CD4-positive, CD25-positive, alpha-beta regulatory T cell (primary cell): ENCODE measurements around the gene BAIAP2. TPM values are rescaled to one million over a fixed set of nuclear protein-coding genes. Genes with fewer than 3 reads are reported as not detected.

Source experiments
- ATAC-seq, 2 donors: fragments of 150-1000 bp; cut with Tn5 transposase; one replicate each; pipeline ENCODE4 v1.10.0; 2021; ENCODE audit warnings: low read depth in 2 of 2, moderate number of reproducible peaks in 2 of 2, moderate library complexity in 1 of 2
- DNase-seq, 3 donors: peaks; one replicate each; pipeline versions ENCODE4 v3.0.0 to v3.0.0-alpha.2; 2012 to 2022; ENCODE audit warnings: mixed read lengths in 1 of 3
- H3K27ac ChIP-seq: one replicate; pipeline ENCODE4 v1.7.0; 2013; ENCODE audit warnings: mild to moderate bottlenecking, low read length; ENCODE audit not compliant: insufficient read depth, poor library complexity, severe bottlenecking
- H3K27me3 ChIP-seq: one replicate; pipeline ENCODE4 v1.7.0; 2013; ENCODE audit warnings: low read length; ENCODE audit not compliant: control insufficient read depth, insufficient read depth
- H3K36me3 ChIP-seq: one replicate; pipeline ENCODE4 v1.7.0; 2013; ENCODE audit warnings: mild to moderate bottlenecking, low read length, moderate library complexity; ENCODE audit not compliant: control insufficient read depth, insufficient read depth
- H3K4me1 ChIP-seq: 2 replicates; pipeline ENCODE4 v1.7.0; 2013; ENCODE audit warnings: mild to moderate bottlenecking, low read length; ENCODE audit not compliant: insufficient read depth, control insufficient read depth, poor library complexity, severe bottlenecking
- H3K4me3 ChIP-seq: one replicate; pipeline ENCODE4 v1.7.0; 2013; ENCODE audit warnings: low read depth, mild to moderate bottlenecking, low read length, moderate library complexity
- H3K9me3 ChIP-seq, 2 experiments: 1 replicate in 1 of 2; 2 replicates in 1 of 2; pipeline ENCODE4 v1.7.0; 2013; ENCODE audit warnings: low read length in 2 of 2, mild to moderate bottlenecking in 1 of 2, moderate library complexity in 1 of 2; ENCODE audit not compliant: control insufficient read depth in 2 of 2
- H3K27ac Mint-ChIP-seq, 3 donors: one replicate each; pipeline ENCODE4 v1.8.0; 2020 to 2022; ENCODE audit warnings: mild to moderate bottlenecking in 3 of 3, mixed read lengths in 3 of 3, moderate library complexity in 2 of 3
- H3K27me3 Mint-ChIP-seq: one replicate; pipeline ENCODE4 v1.8.0; 2022; ENCODE audit warnings: mild to moderate bottlenecking, mixed read lengths
- H3K36me3 Mint-ChIP-seq: one replicate; pipeline ENCODE4 v1.8.0; 2020; ENCODE audit warnings: mixed read lengths
- H3K4me1 Mint-ChIP-seq, 4 donors: one replicate each; pipeline ENCODE4 v1.8.0; 2020 to 2022; ENCODE audit warnings: mixed read lengths in 4 of 4, mild to moderate bottlenecking in 1 of 4
- H3K4me3 Mint-ChIP-seq, 4 donors: one replicate each; pipeline ENCODE4 v1.8.0; 2020 to 2022; ENCODE audit warnings: mild to moderate bottlenecking in 4 of 4, mixed read lengths in 4 of 4, moderate library complexity in 3 of 4
- H3K9me3 Mint-ChIP-seq, 7 donors: one replicate each; pipeline ENCODE4 v1.8.0; 2020 to 2022; ENCODE audit warnings: mixed read lengths in 7 of 7, mild to moderate bottlenecking in 3 of 7, moderate library complexity in 2 of 7
- polyA plus RNA-seq, 4 donors: library from polyadenylated mRNA; unstranded; fragments of 300-500 nt; fragmentation: Illumina TruSeq; gene quantifications; one replicate each; pipeline ENCODE4 v1.2.3, GENCODE V29; 2021
- total RNA-seq: library from RNA; stranded (reverse); gene quantifications from one replicate; pipeline ENCODE4 v1.2.3, GENCODE V29; 2022

Gene BAIAP2, protein sequence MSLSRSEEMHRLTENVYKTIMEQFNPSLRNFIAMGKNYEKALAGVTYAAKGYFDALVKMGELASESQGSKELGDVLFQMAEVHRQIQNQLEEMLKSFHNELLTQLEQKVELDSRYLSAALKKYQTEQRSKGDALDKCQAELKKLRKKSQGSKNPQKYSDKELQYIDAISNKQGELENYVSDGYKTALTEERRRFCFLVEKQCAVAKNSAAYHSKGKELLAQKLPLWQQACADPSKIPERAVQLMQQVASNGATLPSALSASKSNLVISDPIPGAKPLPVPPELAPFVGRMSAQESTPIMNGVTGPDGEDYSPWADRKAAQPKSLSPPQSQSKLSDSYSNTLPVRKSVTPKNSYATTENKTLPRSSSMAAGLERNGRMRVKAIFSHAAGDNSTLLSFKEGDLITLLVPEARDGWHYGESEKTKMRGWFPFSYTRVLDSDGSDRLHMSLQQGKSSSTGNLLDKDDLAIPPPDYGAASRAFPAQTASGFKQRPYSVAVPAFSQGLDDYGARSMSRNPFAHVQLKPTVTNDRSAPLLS
- total RNA-seq (6.8 TPM), polyA plus RNA-seq (1 to 10 TPM; 1.5 to 3.8 (median 1.7) TPM)

DNA sequence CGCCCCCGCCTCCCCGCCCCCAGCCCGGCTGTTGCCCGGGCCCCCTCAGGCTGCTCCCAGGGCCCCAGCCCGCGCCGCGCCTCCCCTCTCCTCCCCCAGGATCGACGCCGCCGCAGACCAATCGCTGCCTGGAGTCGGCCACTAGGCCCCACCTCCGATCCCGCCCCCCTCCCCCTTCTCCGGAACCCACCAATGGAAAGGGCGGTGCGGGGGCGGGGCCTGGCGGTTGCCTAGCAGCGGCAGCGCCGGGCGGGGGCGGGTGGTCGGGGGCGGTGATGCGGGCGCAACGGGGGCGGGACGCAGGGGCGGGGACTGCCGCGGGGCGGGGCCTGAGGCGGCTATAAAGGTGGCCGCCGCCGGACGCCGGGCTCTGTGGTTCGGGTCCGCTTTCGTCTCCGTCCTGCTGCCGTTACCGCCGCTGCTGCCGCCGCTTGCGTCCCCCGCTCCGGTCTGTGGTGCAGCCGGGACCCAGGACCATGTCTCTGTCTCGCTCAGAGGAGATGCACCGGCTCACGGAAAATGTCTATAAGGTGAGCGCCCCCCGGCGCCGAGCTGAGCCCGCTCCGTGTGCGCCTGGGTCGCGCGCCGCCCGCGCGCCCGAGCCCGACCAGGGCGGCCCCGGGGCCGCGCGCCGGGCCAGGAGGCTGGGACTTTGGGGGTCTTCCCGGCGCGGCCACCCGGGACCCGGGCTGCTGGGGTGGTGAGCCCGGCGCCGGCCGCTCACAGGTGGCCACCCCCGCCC lies at the start of gene BAIAP2:
TSS of gene BAIAP2 (plus strand) at position 373 of the 742 bp plus-strand sequence. CDS start at position 477, 104 bp downstream.
- Mint-ChIP-seq H3K9me3 (no peaks in the 10 kb centered on the region), H3K27ac (peak within 1 kb of the TSS; percentile 56 to 88 (median 84)), H3K36me3 (no peaks in the 10 kb centered on the region), H3K4me1 (peaks cover 0 to 30% (median 13%) of the 10 kb centered on the region in 4 donors), H3K27me3 (peaks cover 10% of the 10 kb centered on the region), H3K4me3 (peak within 1 kb of the TSS; percentile 93 to 98 (median 96))
- H3K27ac ChIP-seq, result no peak within 1 kb of the TSS
- H3K9me3 ChIP-seq, result no peaks in the 10 kb centered on the region
- peak within 1 kb of the TSS; percentile 48 for H3K4me3 ChIP-seq
- H3K36me3 ChIP-seq, result no peaks in the 10 kb centered on the region
- ATAC-seq (peak; percentile 86), DNase-seq (peak; percentile 92 to 96 (median 95))
- peaks cover 18% of the 10 kb centered on the region for H3K4me1 ChIP-seq
- H3K27me3 ChIP-seq, result no peaks in the 10 kb centered on the region

DNA sequence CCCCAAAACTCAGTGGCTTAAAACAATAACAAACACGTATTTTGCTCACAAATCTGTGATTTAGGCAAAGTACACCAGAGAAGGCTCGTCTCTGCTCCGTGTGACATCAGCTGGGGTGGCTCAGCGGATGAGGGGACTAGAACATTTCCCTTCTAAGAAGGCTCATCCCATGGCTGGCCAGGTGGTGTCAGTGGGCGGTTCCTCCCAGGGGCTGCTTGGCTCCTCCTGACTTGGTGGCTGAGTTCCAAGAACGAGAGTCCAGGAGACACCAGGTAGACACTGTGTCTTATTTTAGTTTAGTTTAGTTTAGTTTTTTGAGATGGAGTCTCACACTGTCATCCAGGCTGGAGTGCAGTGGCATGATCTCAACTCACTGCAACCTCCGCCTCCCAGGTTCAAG lies 48.9 kb upstream of the BAIAP2 start:
- H3K9me3 Mint-ChIP-seq, result no peaks in the 10 kb centered on the region
- no peaks in the 10 kb centered on the region for H3K9me3 ChIP-seq
- no peak overlapping the region for H3K4me3 ChIP-seq
- ATAC-seq (no peak), DNase-seq (no peak)
- no peak overlapping the region for H3K27ac ChIP-seq
- H3K4me3 Mint-ChIP-seq, result no peak overlapping the region
- H3K36me3 Mint-ChIP-seq, result no peaks in the 10 kb centered on the region
- H3K4me1 ChIP-seq, result peaks cover 9% of the 10 kb centered on the region
- peaks cover 19% of the 10 kb centered on the region for H3K27me3 Mint-ChIP-seq
- peaks cover 0 to 19% (median 0%) of the 10 kb centered on the region in 4 donors for H3K4me1 Mint-ChIP-seq
- H3K27ac Mint-ChIP-seq, result peak overlapping the region in 1 of 3 donors; percentile 40
- no peaks in the 10 kb centered on the region for H3K27me3 ChIP-seq
- H3K36me3 ChIP-seq, result no peaks in the 10 kb centered on the region

DNA sequence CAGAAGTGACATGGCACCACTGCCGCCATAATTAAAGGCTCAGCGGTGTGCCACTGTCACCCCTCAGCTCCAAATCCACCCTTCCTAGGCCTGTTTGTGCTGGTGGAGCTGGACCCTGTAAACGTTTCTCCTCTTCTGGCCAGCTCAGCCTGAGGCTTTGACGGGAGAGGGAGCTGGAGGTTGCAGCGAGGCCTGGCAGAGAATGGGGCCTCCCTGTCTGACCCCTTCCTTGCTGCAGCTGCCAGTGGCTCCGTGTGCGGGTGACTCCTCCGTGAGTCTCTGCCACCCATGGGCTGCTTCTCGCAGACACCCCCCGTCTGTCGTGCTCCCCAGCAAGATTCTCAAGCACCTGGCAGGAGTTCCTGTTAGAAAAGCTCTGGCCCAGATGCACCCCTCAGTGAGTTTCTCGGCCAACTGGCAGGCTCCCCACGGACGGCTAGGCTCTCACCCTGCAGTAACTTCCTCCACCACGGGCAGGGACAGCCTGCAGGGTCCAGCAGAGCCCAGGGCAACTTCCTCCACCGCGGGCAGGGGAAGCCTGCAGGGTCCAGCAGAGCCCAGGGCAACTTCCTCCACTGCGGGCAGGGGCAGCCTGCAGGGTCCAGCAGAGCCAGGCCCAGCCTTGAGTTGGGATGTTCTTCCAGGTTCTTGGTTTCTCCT lies 48.0 kb upstream of the BAIAP2 start:
- no peaks in the 10 kb centered on the region for H3K9me3 ChIP-seq
- DNase-seq (no peak), ATAC-seq (no peak)
- Mint-ChIP-seq H3K4me3 (no peak overlapping the region), H3K27ac (no peak overlapping the region), H3K4me1 (peaks cover 0 to 21% (median 0%) of the 10 kb centered on the region in 4 donors), H3K36me3 (no peaks in the 10 kb centered on the region), H3K27me3 (peaks cover 21% of the 10 kb centered on the region), H3K9me3 (no peaks in the 10 kb centered on the region)
- H3K4me1 ChIP-seq, result peaks cover 9% of the 10 kb centered on the region
- no peaks in the 10 kb centered on the region for H3K36me3 ChIP-seq
- H3K27ac ChIP-seq, result no peak overlapping the region
- H3K4me3 ChIP-seq, result no peak overlapping the region
- H3K27me3 ChIP-seq, result no peaks in the 10 kb centered on the region

DNA sequence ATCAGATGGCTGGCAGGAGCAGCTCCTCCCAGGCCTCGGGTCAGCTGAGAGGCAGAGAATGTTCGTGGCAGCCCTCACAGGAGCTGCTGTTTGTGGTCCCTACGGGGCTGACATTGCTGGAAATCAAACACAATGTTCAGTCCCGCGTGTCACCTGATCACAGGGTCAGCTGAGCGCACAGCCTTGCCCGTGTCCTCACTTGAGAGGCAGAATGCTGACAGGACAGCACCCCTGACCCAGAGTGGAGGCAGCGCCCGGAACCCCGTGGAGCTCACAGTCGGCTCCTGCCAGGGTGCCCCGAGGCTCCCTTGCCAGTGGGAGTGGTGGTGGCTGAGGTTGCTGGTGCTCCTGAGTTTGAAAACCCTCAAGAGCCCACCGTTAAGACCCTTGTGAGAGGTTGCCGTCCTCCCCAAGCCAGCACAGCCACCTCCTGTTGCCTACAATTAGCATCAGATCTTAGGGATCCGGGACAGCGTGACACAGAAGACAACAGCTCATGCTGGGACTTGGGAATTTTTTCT lies 47.0 kb upstream of the BAIAP2 start:
- no peak for ATAC-seq
- no peak for DNase-seq
- H3K36me3 Mint-ChIP-seq, result no peaks in the 10 kb centered on the region
- H3K4me1 Mint-ChIP-seq, result peaks cover 0 to 24% (median 1%) of the 10 kb centered on the region in 4 donors
- no peak overlapping the region for H3K4me3 ChIP-seq
- no peaks in the 10 kb centered on the region for H3K36me3 ChIP-seq
- H3K27ac Mint-ChIP-seq, result no peak overlapping the region
- peaks cover 21% of the 10 kb centered on the region for H3K27me3 Mint-ChIP-seq
- H3K4me1 ChIP-seq, result peaks cover 18% of the 10 kb centered on the region
- H3K27ac ChIP-seq, result no peak overlapping the region
- H3K9me3 ChIP-seq, result no peaks in the 10 kb centered on the region
- H3K9me3 Mint-ChIP-seq, result no peaks in the 10 kb centered on the region
- H3K27me3 ChIP-seq, result no peaks in the 10 kb centered on the region
- H3K4me3 Mint-ChIP-seq, result no peak overlapping the region

DNA sequence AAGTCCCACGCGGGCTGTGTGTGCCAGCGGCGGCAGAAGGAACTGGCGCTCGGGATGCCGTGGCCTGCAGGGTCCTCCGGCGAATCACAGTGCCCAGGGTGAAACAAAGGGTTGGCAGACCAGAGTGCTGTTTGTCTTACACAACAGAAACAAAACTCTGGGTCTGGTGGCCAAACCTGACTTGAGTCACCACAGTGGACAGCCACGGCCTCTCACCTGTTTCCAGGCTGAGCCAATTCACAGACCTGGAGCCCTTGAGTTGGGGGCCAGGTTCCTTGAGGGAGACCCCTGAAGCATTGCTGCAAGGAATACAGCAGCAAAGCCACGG lies 45.4 kb upstream of the BAIAP2 start:
- H3K4me3 Mint-ChIP-seq, result peak overlapping the region in 2 of 4 donors; percentile 86 to 91
- Histone ChIP-seq H3K4me1 (peaks cover 24% of the 10 kb centered on the region), H3K27me3 (no peaks in the 10 kb centered on the region), H3K4me3 (no peak overlapping the region), H3K27ac (no peak overlapping the region), H3K9me3 (no peaks in the 10 kb centered on the region), H3K36me3 (no peaks in the 10 kb centered on the region)
- H3K27ac Mint-ChIP-seq, result no peak overlapping the region
- DNase-seq, result no peak
- no peak for ATAC-seq
- no peaks in the 10 kb centered on the region for H3K9me3 Mint-ChIP-seq
- H3K36me3 Mint-ChIP-seq, result no peaks in the 10 kb centered on the region
- H3K27me3 Mint-ChIP-seq, result peaks cover 16% of the 10 kb centered on the region
- peaks cover 0 to 31% (median 3%) of the 10 kb centered on the region in 4 donors for H3K4me1 Mint-ChIP-seq

DNA sequence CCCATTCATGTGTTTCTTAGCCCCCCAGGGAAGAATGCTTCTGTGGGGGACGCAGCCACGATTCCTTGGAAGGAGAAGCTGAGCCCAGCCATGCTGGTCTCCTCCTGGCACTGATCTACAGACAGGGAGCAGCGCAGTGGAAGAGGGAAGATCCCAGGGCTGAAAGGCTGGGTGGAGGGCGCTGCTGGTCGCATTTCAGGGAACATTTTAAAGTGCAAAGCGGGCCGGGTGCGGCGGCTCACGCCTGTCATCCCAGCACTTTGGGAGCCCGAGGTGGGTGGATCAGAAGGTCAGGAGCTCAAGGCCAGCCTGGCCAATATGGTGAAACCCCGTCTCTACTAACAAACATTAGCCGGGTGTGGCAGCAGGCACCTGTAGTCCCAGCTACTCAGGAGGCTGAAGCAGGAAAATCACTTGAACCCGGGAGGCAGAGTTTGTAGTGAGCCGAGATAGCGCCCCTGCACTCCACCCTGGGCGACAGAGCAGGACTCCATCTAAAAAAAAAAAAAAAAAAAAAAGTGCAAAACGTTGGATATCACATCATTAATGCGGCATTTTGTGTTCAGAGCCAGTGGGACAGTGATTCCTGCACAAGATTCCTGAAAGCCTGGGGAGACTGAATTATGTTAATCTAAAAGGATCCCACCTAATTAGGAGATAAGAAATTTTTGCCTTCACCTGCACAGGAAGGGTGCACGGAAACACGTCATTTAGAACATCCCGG lies 43.9 kb upstream of the BAIAP2 start:
- ATAC-seq, result peak; percentile 38 to 57
- Histone ChIP-seq H3K36me3 (peaks cover 5% of the 10 kb centered on the region), H3K4me1 (peaks cover 24% of the 10 kb centered on the region), H3K9me3 (no peaks in the 10 kb centered on the region), H3K4me3 (peak overlapping the region; percentile 93), H3K27ac (peak overlapping the region; percentile 49), H3K27me3 (no peaks in the 10 kb centered on the region)
- Mint-ChIP-seq H3K4me3 (peak overlapping the region; percentile 86 to 95 (median 89)), H3K9me3 (no peaks in the 10 kb centered on the region), H3K27me3 (peaks cover 16% of the 10 kb centered on the region), H3K4me1 (peaks cover 0 to 36% (median 3%) of the 10 kb centered on the region in 4 donors), H3K36me3 (no peaks in the 10 kb centered on the region), H3K27ac (peak overlapping the region; percentile 84 to 87 (median 86))
- no peak for DNase-seq

DNA sequence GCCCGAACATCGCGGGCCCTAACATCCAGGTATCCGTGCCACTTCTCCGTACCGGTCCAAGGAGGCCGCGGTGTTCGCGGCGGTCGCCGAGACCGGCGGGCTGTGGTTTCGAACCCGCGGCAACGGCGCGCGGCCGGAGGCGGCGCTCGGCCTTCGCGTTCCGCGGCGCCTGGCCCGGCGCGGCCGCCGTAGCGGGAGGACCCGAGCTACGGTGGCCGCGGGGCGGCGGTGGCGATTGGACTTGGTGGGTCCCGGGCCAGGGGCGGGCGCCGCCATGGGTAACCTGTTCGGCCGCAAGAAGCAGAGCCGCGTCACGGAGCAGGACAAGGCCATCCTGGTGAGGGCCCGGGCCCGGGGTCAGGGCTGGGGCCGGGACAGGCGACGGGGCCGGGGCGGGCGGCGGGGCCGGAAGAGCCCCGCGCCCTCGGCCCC lies 43.3 kb upstream of the BAIAP2 start, which contains the start of gene CHMP6:
TSS of gene CHMP6 (plus strand) at position 197 of the 432 bp plus-strand sequence. CDS start at position 275, 78 bp downstream.
- H3K27me3 ChIP-seq, result no peaks in the 10 kb centered on the region
- H3K4me3 ChIP-seq, result peak within 1 kb of the TSS; percentile 93
- peak; percentile 56 to 57 for ATAC-seq
- Mint-ChIP-seq H3K27me3 (peaks cover 16% of the 10 kb centered on the region), H3K9me3 (no peaks in the 10 kb centered on the region), H3K4me1 (peaks cover 0 to 36% (median 3%) of the 10 kb centered on the region in 4 donors), H3K4me3 (peak within 1 kb of the TSS; percentile 86 to 95 (median 89)), H3K27ac (peak within 1 kb of the TSS; percentile 84 to 87 (median 86)), H3K36me3 (no peaks in the 10 kb centered on the region)
- H3K4me1 ChIP-seq, result peaks cover 24% of the 10 kb centered on the region
- peaks cover 10% of the 10 kb centered on the region for H3K36me3 ChIP-seq
- peak; percentile 58 to 83 (median 81) for DNase-seq
- H3K9me3 ChIP-seq, result no peaks in the 10 kb centered on the region
- peak within 1 kb of the TSS; percentile 49 for H3K27ac ChIP-seq
